T-cell (primary cell): ENCODE data around the gene MYO1D. TPM values are rescaled to one million over a fixed set of nuclear protein-coding genes. Genes with fewer than 3 reads are reported as not detected.

ENCODE experiments used
- ATAC-seq, 4 experiments: fragments of 200-7000 bp in 3 of 4; fragments of 150-1000 bp in 1 of 4; cut with Tn5 transposase; replicated peaks in 1 of 4; 1 replicate in 3 of 4; 2 replicates in 1 of 4; pipeline ENCODE4 v1.10.0; 2021; ENCODE audit warnings: moderate library complexity in 3 of 4, mild to moderate bottlenecking in 2 of 4, moderate number of reproducible peaks in 1 of 4
- CTCF ChIA-PET, 2 donors: fragments of 300-600 bp; sonication (Branson Sonifier 250); formaldehyde crosslinking; loops; one replicate each; lab custom pipeline; 2022; ENCODE audit warnings: antibody characterized with exemption in 2 of 2; lab: Charles Lee
- POLR2A ChIA-PET, 2 donors: fragments of 300-600 bp; sonication (Branson Sonifier 250); formaldehyde crosslinking; loops; one replicate each; lab custom pipeline; 2022; ENCODE audit warnings: antibody characterized with exemption in 2 of 2; lab: Charles Lee
- DNase-seq, 35 experiments: peaks; one replicate each; pipeline versions ENCODE4 v3.0.0 to v3.0.0-alpha.2; 2013 to 2023
- H3K27ac ChIP-seq: one replicate; pipeline ENCODE4 v1.5.1; 2013; ENCODE audit warnings: low read length
- H3K27me3 ChIP-seq, 2 experiments: replicated peaks in 1 of 2; 1 replicate in 1 of 2; 2 replicates in 1 of 2; pipeline versions ENCODE4 v1.6.1 to v1.7.0; 2013; ENCODE audit warnings: low read length in 1 of 2, mixed read lengths in 1 of 2; ENCODE audit not compliant: control insufficient read depth in 2 of 2, insufficient read depth in 2 of 2; ENCODE audit errors: extremely low read depth in 1 of 2
- H3K36me3 ChIP-seq, 2 donors: 1 replicate in 1 of 2; 2 replicates in 1 of 2; pipeline versions ENCODE4 v1.6.1 to v1.7.0; 2013; ENCODE audit warnings: low read length in 1 of 2; ENCODE audit not compliant: control insufficient read depth in 2 of 2, insufficient read depth in 1 of 2; ENCODE audit errors: extremely low read depth in 1 of 2
- H3K4me1 ChIP-seq, 2 experiments: 1 replicate in 1 of 2; 2 replicates in 1 of 2; pipeline versions ENCODE4 v1.6.1 to v1.7.0; 2013; ENCODE audit warnings: low read length in 2 of 2, mixed read lengths in 1 of 2; ENCODE audit not compliant: insufficient read depth in 2 of 2, control insufficient read depth in 1 of 2; ENCODE audit errors: extremely low read depth in 1 of 2
- H3K4me3 ChIP-seq, 2 donors: 1 replicate in 1 of 2; 2 replicates in 1 of 2; pipeline versions ENCODE4 v1.5.1 to v1.7.0; 2013; ENCODE audit warnings: mild to moderate bottlenecking in 2 of 2, low read length in 1 of 2, moderate library complexity in 1 of 2; ENCODE audit not compliant: control insufficient read depth in 1 of 2; ENCODE audit errors: extremely low read depth in 1 of 2
- H3K9me3 ChIP-seq: 2 replicates; pipeline ENCODE4 v1.7.0; 2013
- H3K27ac Mint-ChIP-seq, 2 donors: one replicate each; pipeline ENCODE4 v1.8.0; 2020 to 2021; ENCODE audit warnings: mild to moderate bottlenecking in 2 of 2, mixed read lengths in 2 of 2
- H3K27me3 Mint-ChIP-seq, 2 donors: one replicate each; pipeline ENCODE4 v1.8.0; 2021 to 2022; ENCODE audit warnings: mixed read lengths in 2 of 2
- H3K36me3 Mint-ChIP-seq: one replicate; pipeline ENCODE4 v1.8.0; 2021; ENCODE audit warnings: mixed read lengths
- H3K4me1 Mint-ChIP-seq, 3 donors: one replicate each; pipeline ENCODE4 v1.8.0; 2020 to 2022; ENCODE audit warnings: mixed read lengths in 3 of 3, mild to moderate bottlenecking in 1 of 3
- H3K4me3 Mint-ChIP-seq, 3 donors: one replicate each; pipeline ENCODE4 v1.8.0; 2020 to 2022; ENCODE audit warnings: mild to moderate bottlenecking in 3 of 3, mixed read lengths in 3 of 3, moderate library complexity in 3 of 3
- H3K9me3 Mint-ChIP-seq, 3 donors: one replicate each; pipeline ENCODE4 v1.8.0; 2020 to 2022; ENCODE audit warnings: mixed read lengths in 3 of 3
- WGBS: methylation state at CpG from one replicate; pipeline ENCODE4 v1.1.5; 2013; ENCODE audit warnings: missing lambda C conversion rate; ENCODE audit not compliant: insufficient coverage; 5-methylcytosine and 5-hydroxymethylcytosine counted together
- total RNA-seq, 35 experiments: library from RNA in 6 of 35; stranded (reverse) in 6 of 35; fragments of 120-200 nt in 1 of 35; gene quantifications; one replicate each; pipeline versions ENCODE4 v1.2.1 to v1.2.4 and lab custom pipeline; 2013 to 2026

The MYO1D gene
- total RNA-seq, 5 donors from 2014 or later (not counting 1 experiment from before 2014, with no cell fraction given) = 8.3 to 11.1 (median 9.5) TPM

DNA sequence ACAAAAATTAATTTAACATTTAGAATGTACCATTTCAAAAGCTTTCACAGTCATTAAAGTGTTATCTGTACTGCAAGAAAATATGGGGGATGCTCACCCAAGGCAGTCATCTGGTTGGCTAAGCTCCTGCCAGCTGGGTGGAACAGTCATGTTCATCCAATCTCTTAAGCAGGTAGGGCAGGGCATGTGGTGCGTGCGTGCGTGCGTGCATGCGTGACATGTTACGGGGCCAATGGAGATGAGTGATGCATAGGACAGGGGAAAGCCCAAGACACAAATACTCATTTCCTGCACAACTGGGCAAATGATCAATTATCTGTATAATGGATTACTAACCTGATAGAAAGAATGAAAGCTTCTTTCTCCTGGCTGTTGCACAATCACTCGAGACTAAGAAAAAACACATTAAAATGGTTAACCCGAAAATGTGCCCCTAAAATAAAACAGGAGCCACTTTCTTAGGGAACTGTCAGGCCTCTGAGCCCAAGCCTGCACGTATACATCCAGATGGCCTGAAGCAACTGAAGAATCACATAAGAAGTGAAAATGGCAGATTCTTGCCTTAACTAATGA, 104.4 kb downstream of the MYO1D start:
- ChIA-PET CTCF (no interaction called here), POLR2A (no interaction called here)
- no peaks in the 10 kb centered on the region for H3K27me3 ChIP-seq
- Mint-ChIP-seq H3K9me3 (no peaks in the 10 kb centered on the region), H3K4me3 (no peak overlapping the region), H3K27me3 (no peaks in the 10 kb centered on the region), H3K36me3 (peaks cover 24% of the 10 kb centered on the region), H3K27ac (no peak overlapping the region), H3K4me1 (peaks cover 0 to 4% (median 0%) of the 10 kb centered on the region in 3 donors)
- no peaks in the 10 kb centered on the region for H3K4me1 ChIP-seq
- no peak overlapping the region for H3K27ac ChIP-seq
- no peaks in the 10 kb centered on the region for H3K36me3 ChIP-seq
- no peak overlapping the region for H3K4me3 ChIP-seq
- WGBS = 90% methylated on average over 3 of the region's 9 CpGs
- ATAC-seq (no peak), DNase-seq (no peak)
- H3K9me3 ChIP-seq = no peaks in the 10 kb centered on the region

DNA sequence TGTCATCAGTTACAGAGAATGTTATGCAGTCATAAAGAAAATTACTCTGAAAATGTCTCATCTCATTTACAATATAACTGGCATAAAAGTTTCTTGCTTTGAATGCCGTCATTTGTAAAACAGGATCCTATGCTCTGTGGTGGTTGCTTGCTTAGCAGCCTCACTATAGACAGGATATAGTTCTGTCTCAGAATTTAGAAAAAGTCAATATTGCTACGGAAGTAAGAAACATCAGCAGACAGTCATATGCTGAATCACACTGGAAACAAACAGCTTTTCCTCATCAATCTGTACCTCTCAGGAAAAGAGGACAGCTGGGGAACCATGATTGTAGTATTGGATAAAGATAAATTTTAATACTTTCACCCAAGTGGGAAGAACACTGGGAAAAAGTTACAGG, 105.5 kb downstream of the MYO1D start:
- Histone ChIP-seq H3K4me3 (no peak overlapping the region), H3K4me1 (no peaks in the 10 kb centered on the region), H3K27me3 (no peaks in the 10 kb centered on the region), H3K36me3 (no peaks in the 10 kb centered on the region), H3K27ac (no peak overlapping the region), H3K9me3 (no peaks in the 10 kb centered on the region)
- peak in 1 of 4 experiments; percentile 52 for ATAC-seq
- no CpG with 5 or more reads among the region's 2 CpGs for WGBS
- H3K27me3 Mint-ChIP-seq = no peaks in the 10 kb centered on the region
- H3K36me3 Mint-ChIP-seq = peaks cover 17% of the 10 kb centered on the region
- CTCF ChIA-PET = interaction anchor here in 1 of 2 donors (1.4 kb wide), 1 partner anchor 164 kb away, joined by 5 read pairs; no protein-coding TSS in a partner anchor
- H3K4me3 Mint-ChIP-seq = no peak overlapping the region
- DNase-seq = no peak
- no peaks in the 10 kb centered on the region for H3K9me3 Mint-ChIP-seq
- H3K4me1 Mint-ChIP-seq = peaks cover 0 to 4% (median 0%) of the 10 kb centered on the region in 3 donors
- H3K27ac Mint-ChIP-seq = no peak overlapping the region
- POLR2A ChIA-PET = no interaction called here

DNA sequence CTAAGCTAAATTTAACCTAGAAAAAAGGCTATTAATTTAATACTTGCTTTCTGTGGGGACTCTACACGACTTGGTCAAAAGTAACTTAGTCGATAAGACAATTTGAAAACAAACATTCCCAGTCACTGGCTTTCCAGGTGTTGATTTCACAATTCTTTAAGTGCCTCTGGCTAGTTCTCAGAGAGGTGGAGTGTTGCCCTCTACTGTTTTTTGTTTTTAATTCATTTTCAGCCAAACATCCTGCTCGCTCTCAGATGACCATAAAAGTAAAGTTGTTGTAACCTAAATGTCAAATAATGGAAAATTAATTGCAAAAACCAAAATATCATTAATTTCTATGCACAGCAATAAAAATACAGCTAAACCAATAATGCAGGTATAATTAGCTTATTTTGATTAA, 107.1 kb downstream of the MYO1D start:
- Histone ChIP-seq H3K27me3 (no peaks in the 10 kb centered on the region), H3K4me3 (no peak overlapping the region), H3K27ac (no peak overlapping the region), H3K36me3 (no peaks in the 10 kb centered on the region), H3K4me1 (no peaks in the 10 kb centered on the region), H3K9me3 (no peaks in the 10 kb centered on the region)
- H3K4me1 Mint-ChIP-seq = peaks cover 0 to 4% (median 0%) of the 10 kb centered on the region in 3 donors
- ChIA-PET CTCF (interaction anchor here in 1 of 2 donors (0.7 to 1.9 kb wide), 5 partner anchors 8 to 111 kb away, joined by 3 to 5 read pairs (median 4); no protein-coding TSS in a partner anchor), POLR2A (no interaction called here)
- H3K27me3 Mint-ChIP-seq = no peaks in the 10 kb centered on the region
- peaks cover 14% of the 10 kb centered on the region for H3K36me3 Mint-ChIP-seq
- no peak overlapping the region for H3K4me3 Mint-ChIP-seq
- DNase-seq = no peak
- H3K27ac Mint-ChIP-seq = no peak overlapping the region
- no peaks in the 10 kb centered on the region for H3K9me3 Mint-ChIP-seq
- ATAC-seq = no peak
- 83% methylated on average over 2 of the region's 3 CpGs for WGBS

DNA sequence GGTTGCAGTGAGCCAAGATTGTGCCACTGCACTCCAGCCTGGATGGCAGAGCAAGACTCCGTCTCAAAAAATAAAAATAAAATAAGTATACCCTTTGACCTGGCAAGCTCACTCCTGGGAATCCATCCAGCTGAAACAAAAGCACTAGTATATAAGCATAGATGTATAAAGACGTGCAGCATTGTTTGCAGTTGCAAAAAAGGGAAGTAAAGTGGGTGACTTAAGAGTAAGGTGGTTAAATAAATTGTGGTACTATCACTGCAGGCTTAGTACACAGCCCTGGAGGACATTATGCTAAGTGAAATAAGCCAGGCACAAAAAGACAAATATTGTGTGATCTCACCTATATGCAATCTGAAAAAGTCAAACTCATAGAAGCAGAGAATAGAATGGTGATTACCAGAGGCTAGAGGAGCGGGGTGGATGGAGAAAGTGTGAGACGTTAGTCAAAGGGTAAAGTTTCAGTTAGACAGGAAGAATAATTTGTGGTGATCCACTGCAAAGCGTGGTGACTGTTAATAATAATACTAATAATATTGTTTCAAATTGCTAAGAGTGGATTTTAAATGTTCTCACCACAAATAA, 113.0 kb downstream of the MYO1D start:
- no peaks in the 10 kb centered on the region for H3K27me3 ChIP-seq
- peaks cover 12% of the 10 kb centered on the region for H3K36me3 Mint-ChIP-seq
- H3K9me3 Mint-ChIP-seq = no peaks in the 10 kb centered on the region
- no peaks in the 10 kb centered on the region for H3K36me3 ChIP-seq
- H3K4me1 Mint-ChIP-seq = peaks cover 12 to 13% (median 12%) of the 10 kb centered on the region in 3 donors
- no peak for ATAC-seq
- no peak overlapping the region for H3K27ac Mint-ChIP-seq
- no peak overlapping the region for H3K27ac ChIP-seq
- peaks cover 0 to 2% of the 10 kb centered on the region in 2 experiments for H3K4me1 ChIP-seq
- CTCF ChIA-PET = no interaction called here
- H3K4me3 Mint-ChIP-seq = no peak overlapping the region
- H3K27me3 Mint-ChIP-seq = no peaks in the 10 kb centered on the region
- WGBS = 60% methylated on average over 1 of the region's 5 CpGs
- no peak overlapping the region for H3K4me3 ChIP-seq
- POLR2A ChIA-PET = no interaction called here
- no peaks in the 10 kb centered on the region for H3K9me3 ChIP-seq
- no peak for DNase-seq

DNA sequence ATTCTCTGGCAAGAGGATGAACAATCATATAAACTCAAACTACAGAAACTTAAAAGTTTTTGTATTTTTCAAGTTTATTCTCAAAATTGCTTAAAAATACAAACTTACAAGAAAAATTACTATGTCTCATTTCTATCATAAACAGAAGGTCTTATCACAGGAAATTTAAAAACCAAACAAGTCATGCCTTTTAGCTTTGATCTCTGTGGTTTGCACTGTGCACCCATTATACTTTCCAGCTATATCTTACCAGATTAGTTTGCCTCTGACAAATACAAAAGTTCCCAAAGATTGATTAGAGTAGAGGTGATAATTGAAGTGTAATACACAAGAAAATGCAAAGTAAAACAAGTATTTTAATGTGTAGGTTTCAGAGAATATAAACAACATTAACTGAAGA, 117.4 kb downstream of the MYO1D start:
- CTCF ChIA-PET = interaction anchor here (0.6 to 2.1 kb wide), 4 partner anchors 117 to 306 kb away, joined by 3 to 11 read pairs (median 4); partner anchors contain the start of gene MYO1D (in 1 of the 2)
- Mint-ChIP-seq H3K9me3 (no peaks in the 10 kb centered on the region), H3K27me3 (no peaks in the 10 kb centered on the region), H3K27ac (peak overlapping the region; percentile 24 to 83), H3K36me3 (peaks cover 12% of the 10 kb centered on the region), H3K4me3 (peak overlapping the region in 1 of 3 donors; percentile 1), H3K4me1 (peaks cover 12 to 16% (median 13%) of the 10 kb centered on the region in 3 donors)
- POLR2A ChIA-PET = no interaction called here
- ATAC-seq (peak in 3 of 4 experiments; percentile 47 to 53 (median 50)), DNase-seq (peak in 1 of 35 experiments; percentile 18)
- Histone ChIP-seq H3K9me3 (no peaks in the 10 kb centered on the region), H3K4me3 (no peak overlapping the region), H3K36me3 (no peaks in the 10 kb centered on the region), H3K4me1 (peaks cover 0 to 2% of the 10 kb centered on the region in 2 experiments), H3K27ac (no peak overlapping the region), H3K27me3 (no peaks in the 10 kb centered on the region)

DNA sequence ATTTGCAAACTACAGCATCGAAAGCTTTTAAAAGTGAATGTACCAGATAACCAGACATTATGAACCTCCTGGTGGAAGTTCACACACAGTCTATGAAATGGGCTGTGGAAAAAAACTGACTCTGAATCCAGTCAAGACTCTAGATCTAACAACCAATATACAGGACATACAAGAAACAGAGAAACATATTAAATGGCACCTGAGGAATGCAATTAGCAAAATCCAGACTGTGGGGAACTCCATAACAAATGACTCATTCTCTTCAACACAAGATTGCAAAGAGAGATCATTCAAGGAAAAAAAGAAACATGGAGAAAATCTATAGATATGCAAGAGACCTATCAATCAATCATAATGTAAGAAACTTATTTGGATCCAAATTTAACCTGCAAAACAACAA, 119.0 kb downstream of the MYO1D start:
- Histone ChIP-seq H3K4me3 (no peak overlapping the region), H3K27ac (no peak overlapping the region), H3K36me3 (no peaks in the 10 kb centered on the region), H3K27me3 (no peaks in the 10 kb centered on the region), H3K4me1 (peaks cover 0 to 2% of the 10 kb centered on the region in 2 experiments), H3K9me3 (no peaks in the 10 kb centered on the region)
- Mint-ChIP-seq H3K36me3 (peaks cover 10% of the 10 kb centered on the region), H3K27me3 (no peaks in the 10 kb centered on the region), H3K4me1 (peaks cover 12 to 16% (median 13%) of the 10 kb centered on the region in 3 donors), H3K9me3 (no peaks in the 10 kb centered on the region), H3K27ac (no peak overlapping the region), H3K4me3 (no peak overlapping the region)
- DNase-seq (no peak), ATAC-seq (no peak)
- POLR2A ChIA-PET = interaction anchor here in 1 of 2 donors (0.9 kb wide), 1 partner anchor 41 kb away, joined by 4 read pairs; no protein-coding TSS in a partner anchor
- WGBS = no CpG with 5 or more reads among the region's 1 CpG
- CTCF ChIA-PET = interaction anchor here (0.6 to 2.3 kb wide), 3 partner anchors 95 to 296 kb away, joined by 4 to 17 read pairs (median 7); no protein-coding TSS in a partner anchor
